ENCODE data around the gene MYBPC3. TPM values are rescaled to one million over a fixed set of nuclear protein-coding genes. Genes with fewer than 3 reads are reported as not detected.

The MYBPC3 gene
- total RNA-seq, 2 donors from 2014 or later: 797 to 1,210 TPM

DNA sequence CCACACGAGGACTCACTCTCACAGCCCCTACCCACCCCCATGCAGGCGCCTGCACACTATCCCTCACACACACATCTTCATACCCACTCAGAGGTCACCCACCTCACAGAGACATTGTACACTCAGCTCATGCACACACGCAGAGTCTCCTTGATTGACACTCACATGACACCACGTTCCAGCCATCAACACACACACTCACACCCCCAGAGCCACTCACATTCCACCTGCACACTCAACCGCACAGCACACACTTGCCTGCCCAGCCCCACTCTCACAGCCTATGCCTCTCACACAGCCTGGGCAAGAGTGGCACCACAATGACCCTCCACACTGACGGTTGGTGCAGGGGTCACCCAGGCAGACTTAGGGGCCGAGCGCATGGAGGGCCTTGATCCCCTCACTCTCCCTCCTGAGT lies 23.6 kb upstream of the MYBPC3 start:
- Histone ChIP-seq H3K9me3 (no peaks in the 10 kb centered on the region), H3K27ac (no peak overlapping the region), H3K4me1 (peaks cover 0 to 5% of the 10 kb centered on the region in 2 donors), H3K36me3 (no peaks in the 10 kb centered on the region), H3K27me3 (no peaks in the 10 kb centered on the region), H3K4me3 (peak overlapping the region in 1 of 2 donors; percentile 41)
- DNase-seq (ENCODE audit: low spot score): no peak
- TF ChIP-seq CTCF (IDR thresholded peaks at IDR 0.05): no peak

DNA sequence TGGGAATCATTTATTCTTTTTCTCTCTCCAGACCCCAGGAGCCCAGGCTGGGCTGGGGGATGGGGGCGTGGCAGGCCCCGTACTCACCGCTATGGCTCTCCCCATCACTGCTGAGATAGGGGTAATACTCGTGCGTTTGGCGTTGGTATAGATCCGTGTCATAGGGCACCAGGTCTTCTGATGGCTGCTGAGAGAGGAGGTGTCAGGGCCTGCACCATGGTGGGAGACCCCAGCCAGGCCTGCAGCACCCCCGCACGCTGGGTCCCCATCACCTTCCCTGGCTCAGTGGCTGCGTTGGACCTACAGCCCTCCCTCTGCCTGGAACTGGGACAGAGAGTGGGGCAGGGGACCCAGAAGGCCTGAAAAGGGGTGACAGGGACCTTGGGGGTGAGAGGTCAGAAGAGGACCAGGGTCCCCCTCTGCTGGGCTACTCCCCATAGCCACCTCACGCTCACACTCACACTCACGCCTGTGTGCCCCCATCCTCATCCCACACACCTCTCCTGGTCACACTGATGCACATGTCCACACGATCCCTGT lies 23.1 kb upstream of the MYBPC3 start:
- peaks cover 0 to 5% of the 10 kb centered on the region in 2 donors for H3K4me1 ChIP-seq
- H3K27ac ChIP-seq: no peak overlapping the region

GRCh38 chr11:47375020-47375419 lies 22.5 kb upstream of the MYBPC3 start:
- Histone ChIP-seq H3K27ac (no peak overlapping the region), H3K27me3 (no peaks in the 10 kb centered on the region), H3K36me3 (no peaks in the 10 kb centered on the region), H3K4me1 (peaks cover 0 to 5% of the 10 kb centered on the region in 2 donors), H3K9me3 (no peaks in the 10 kb centered on the region), H3K4me3 (peak overlapping the region in 1 of 2 donors; percentile 41)
- no peak for TF ChIP-seq CTCF (IDR thresholded peaks at IDR 0.05)
- no peak for DNase-seq (ENCODE audit: low spot score)

More for the DNA sequence above, 23.1 kb upstream of the MYBPC3 start:
- H3K9me3 ChIP-seq: no peaks in the 10 kb centered on the region
- H3K4me3 ChIP-seq: peak overlapping the region in 1 of 2 donors; percentile 41
- H3K27me3 ChIP-seq: no peaks in the 10 kb centered on the region
- no peak for DNase-seq (ENCODE audit: low spot score)
- no peaks in the 10 kb centered on the region for H3K36me3 ChIP-seq
- TF ChIP-seq CTCF (IDR thresholded peaks at IDR 0.05): no peak

DNA sequence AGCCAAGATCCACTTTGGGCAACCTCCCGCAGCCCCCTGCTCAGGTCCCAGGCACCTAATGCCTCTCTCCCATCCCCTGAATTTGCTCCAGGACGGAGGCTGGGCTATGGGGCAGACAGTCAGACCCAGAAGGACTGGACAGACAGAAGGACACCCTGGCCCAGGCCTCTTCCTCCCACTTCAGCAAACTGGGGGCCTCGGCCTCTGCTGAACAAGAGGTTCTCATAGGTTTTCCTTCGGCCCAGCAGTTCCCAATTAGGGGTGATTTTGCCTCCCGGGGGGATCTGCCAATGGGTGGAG lies 22.2 kb upstream of the MYBPC3 start:
- no peak for TF ChIP-seq CTCF (IDR thresholded peaks at IDR 0.05)
- Histone ChIP-seq H3K4me1 (peaks cover 0 to 5% of the 10 kb centered on the region in 2 donors), H3K36me3 (no peaks in the 10 kb centered on the region), H3K27ac (no peak overlapping the region), H3K9me3 (no peaks in the 10 kb centered on the region), H3K4me3 (peak overlapping the region in 1 of 2 donors; percentile 41), H3K27me3 (no peaks in the 10 kb centered on the region)
- DNase-seq (ENCODE audit: low spot score): no peak

DNA sequence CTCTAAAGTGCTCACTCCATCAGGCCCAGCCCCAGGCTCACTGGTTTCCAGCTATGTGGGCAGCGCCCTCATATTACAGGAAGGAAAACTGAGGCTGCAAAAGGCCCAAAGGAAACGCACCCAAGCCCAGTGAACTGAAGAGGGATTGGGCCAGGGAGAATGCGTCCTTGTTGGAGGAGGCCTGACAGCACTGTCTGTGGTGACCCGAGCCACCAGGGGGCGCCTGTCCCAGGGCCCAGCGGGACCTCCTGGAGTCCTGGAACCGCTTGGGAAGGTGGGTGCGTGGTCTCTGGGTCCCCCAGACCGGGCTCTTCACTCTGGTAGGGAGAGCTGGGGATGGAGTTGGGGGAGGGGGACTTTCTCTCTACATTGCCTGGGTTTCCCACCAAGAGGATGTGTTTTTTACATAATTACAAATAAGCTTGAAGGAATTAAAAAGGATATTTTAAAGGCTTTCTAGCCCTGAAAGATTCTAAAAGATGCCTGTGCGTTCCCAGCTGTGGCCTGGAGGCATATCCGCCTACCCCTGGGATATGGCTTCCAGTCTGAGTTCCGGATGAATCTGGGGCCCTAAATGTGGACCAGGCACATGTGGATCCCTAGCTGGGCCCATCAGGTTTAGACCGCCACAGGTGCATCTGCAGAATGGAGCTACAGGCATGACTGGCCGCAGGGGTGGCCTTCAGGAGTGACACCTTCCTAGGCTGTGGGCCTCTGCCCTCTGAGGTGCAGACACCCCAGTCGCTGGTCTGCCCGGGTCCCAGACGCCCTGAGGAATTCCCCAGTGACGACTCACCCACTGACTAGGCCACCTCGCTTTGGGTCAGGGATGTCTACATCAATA lies 21.6 kb upstream of the MYBPC3 start:
- Histone ChIP-seq H3K4me1 (peaks cover 0 to 5% of the 10 kb centered on the region in 2 donors), H3K27me3 (no peaks in the 10 kb centered on the region), H3K27ac (no peak overlapping the region), H3K4me3 (no peak overlapping the region), H3K9me3 (no peaks in the 10 kb centered on the region), H3K36me3 (no peaks in the 10 kb centered on the region)
- TF ChIP-seq CTCF (IDR thresholded peaks at IDR 0.05): peak; percentile 89 to 96
- DNase-seq (ENCODE audit: low spot score): peak; percentile 86

Measured in right atrium auricular region (tissue), 2 donors.